OCI-M2 (cell line): Measurements from ENCODE around the gene SNTB2.

Experiments
- DNase-seq: peaks from one replicate; lab custom pipeline; 2025; ENCODE audit not compliant: unreplicated experiment; lab: John Stamatoyannopoulos, UW

The SNTB2 gene

DNA sequence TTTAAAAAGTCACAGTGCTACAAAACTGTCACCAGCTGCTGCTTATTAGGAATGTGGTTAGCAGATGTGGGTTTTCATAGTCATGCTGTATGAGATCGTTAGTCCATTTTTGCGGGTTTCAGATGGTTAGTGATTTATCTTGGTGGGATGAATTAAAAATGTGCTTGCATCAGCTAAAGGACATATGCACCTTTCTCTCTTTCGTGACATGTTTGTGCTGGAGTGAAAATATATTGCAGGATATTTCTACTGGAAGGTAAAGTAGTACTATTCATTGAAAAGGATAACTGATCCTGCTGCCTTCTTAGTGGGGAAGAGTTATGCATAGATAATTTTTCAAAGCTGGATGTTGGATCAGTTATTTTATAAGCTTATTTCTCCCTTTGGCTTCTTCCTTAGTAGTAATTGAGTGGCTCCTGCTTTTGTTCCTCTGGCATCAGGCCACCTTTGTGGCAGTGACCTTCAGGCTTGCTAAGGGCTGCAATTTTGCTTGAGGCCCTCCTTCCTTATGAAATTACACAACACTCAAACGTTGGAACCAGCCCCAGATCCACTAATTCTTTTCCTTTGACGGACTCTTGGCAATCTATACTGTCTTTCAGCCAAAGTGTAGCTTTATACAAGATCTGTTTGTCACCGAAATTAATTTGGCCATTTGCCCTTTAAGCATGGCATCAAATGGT lies 7.5 kb upstream of the SNTB2 start:
- no peak for DNase-seq

DNA sequence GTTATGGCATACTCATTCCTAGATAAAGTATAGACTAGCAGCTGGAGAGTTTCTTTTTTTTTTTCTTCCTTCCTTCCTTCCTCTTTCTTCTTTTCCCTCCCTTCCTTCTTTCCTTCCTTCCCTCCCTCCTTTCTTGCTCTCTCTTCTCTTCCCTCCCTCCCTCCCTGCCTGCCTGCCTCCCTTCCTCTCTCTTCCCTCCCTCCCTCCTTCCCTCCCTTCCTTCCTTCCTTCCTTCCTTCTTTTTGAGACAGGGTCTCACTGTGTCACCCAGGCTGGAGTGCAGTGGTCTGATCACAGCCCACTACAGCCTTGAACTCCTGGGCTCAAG lies 7.0 kb upstream of the SNTB2 start:
- DNase-seq, result no peak

DNA sequence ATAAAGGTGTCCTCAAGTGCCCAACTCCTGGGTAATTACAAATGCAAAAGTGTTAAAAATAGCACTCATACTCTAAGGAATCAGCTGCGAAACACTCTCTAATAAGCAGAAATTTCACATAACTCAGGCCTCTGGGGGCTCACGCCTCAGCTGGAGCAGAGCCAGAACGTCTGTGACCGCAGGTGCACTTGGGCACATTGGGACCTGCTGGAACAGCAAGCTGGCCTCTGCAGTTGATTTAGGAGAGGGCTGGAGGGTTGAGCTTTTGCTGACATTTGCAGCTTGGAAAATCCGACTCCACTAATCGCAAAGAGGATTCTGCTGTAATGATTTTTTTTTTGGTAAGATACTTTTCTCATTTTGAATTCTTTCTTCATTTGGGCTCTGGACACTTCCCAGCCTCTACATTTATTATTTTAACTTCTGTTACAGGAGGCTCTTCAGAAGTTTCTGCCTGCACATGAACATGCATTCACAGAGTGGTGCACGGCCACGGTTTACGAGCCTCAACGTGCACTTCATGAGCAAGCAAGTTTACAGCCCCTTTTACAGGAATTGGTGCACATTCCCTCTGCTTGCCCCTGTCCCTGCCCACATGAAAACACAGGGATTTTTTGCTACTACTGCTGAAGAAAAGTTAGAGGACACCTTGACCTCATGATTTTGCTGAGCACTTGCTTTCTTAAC lies 4.1 kb upstream of the SNTB2 start:
- DNase-seq, result no peak

DNA sequence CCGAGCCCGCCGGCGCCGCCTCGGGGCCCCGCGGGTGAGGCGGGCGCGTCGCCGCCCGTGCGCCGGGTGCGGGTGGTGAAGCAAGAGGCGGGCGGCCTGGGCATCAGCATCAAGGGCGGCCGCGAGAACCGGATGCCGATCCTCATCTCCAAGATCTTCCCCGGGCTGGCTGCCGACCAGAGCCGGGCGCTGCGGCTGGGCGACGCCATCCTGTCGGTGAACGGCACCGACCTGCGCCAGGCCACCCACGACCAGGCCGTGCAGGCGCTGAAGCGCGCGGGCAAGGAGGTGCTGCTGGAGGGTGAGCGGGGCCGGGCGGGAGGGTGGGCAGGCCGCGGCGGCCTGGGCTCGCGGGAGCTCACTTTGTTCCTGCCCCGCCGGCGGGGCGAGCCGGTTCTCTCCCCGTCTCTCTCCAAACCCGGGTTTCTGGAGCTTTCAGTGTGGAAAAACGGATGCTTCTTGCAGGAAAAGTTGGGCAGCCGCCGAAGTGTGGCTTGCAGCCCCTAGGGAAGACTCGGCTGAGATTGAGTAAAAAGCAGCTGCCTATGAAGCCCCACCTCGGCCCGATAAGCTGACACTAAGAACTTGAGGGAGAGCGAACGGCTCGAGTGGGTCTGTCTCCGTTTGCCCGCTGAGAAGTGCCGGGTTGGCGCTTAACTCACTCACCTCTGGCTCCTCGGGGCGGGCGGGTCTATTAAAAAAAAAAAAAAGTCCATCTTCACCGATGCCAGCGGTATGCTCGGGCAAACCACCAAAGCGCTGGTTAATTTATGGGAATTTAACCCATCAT lies 677 bp downstream of the SNTB2 start:
- no peak for DNase-seq

DNA sequence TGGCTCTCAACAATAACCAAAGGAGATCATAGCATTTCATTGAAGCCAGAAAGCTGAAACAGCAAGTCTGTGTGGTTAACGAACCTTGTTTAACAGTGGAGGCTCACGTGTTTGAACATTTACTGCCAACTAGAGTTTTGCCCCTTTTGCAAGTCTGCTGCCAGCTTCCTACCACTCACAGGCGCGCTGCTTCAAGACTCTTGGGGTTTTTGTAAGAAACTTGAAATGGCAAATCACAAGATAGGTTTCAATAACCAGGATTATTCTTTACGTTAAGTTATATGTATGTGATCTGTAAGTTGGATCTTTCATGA lies 1.2 kb downstream of the SNTB2 start:
- no peak for DNase-seq

DNA sequence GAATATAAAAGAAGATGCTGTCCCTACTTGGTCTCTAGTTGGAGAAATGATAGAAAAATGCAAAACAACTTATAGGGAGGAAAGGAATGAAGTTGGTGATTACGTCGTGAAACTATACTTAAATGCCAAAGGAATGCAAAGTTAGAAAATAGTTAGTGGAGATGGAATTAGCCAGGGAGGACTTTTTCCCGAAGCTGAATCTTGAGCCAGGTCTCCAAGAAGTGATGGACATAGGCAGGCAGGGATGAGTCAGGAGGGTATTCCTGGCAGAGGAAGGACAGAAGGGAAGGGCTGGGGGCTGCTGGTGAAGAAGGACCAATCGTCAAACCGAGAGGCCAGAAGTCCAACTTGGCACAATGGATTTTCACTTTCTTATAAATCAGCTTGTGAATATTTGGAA lies 1.8 kb downstream of the SNTB2 start:
- DNase-seq, result no peak

DNA sequence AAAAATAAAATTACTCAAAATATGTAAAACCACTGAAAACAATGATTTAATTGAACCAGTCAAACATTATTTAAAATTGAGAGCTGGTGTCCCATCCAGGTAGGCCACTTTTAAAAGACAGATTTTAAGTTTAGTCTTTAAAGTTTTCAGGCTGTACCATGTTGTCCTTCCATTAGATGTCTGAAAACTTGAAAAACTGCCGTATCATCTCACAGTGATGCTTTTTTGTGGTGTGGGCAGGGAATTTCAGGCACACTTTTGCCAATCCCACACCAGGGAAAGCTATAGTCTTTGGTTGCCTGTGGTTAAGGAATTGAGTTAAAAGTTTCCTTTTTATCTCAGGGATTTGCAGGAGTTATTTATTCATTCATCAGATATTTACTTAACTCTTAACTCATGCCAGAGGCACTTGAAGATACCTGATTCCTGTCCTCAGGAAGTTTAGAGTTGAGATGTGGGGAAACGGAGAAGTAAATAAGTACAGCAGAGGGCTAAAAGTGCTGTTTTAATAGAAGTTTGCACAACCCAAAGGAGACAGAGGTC lies 3.2 kb downstream of the SNTB2 start:
- no peak for DNase-seq

DNA sequence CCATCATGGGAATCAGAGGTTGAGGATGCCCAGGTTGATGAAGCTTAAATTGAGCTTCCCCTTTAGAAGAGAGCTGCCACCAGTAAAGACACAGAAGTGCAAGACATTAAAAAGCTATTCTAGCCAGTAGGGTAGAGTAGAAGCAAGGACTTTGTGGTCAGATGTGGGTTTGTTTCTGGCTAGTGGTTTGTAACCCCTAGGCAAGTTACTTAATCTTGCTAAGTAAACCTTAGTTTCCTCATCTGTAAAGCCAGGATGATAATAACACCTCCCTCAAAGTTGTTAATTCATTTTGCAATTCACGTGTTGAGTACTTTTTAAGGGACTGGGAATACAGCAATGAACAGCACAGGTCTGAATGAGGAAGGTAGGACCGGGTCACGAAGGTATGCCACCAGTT lies 3.6 kb downstream of the SNTB2 start:
- no peak for DNase-seq

DNA sequence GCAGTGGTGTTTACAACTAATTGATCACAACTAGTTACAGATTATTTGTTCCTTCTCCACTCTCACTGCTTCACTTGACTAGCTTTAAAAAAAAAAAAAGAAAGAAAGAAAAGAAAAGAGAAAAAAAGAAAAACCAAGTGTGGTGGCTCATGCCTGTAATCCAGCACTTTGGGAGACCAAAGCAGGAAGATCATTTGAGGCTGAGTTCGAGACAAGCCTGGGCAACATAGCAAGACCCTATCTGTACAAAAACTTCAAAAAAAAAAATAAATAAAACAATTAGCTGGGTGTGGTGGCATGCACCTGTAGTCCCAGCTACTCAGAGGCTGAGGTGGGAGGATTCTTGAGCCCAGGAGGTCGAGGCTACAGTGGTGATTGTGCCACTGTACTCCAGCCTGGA lies 4.2 kb downstream of the SNTB2 start:
- DNase-seq, result no peak

DNA sequence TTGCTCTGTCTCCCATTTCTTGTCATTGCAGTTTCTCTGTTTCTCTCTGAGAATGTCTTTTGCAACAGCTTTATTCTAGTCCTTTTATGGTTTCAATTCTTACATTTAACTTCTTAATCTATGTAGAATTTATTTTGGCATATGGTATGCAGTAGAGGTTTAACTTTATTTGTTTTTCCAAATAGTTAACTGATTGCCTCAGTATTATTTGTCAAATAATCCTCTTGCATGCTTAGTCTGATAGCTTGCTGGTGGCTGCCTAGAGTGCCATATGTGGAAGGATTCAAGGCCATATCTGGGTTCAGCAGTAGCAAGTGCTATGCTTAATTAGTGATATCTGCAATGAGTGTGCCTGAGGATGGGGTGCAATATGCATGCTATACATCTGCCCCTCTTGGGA lies 6.9 kb downstream of the SNTB2 start:
- DNase-seq, result no peak

DNA sequence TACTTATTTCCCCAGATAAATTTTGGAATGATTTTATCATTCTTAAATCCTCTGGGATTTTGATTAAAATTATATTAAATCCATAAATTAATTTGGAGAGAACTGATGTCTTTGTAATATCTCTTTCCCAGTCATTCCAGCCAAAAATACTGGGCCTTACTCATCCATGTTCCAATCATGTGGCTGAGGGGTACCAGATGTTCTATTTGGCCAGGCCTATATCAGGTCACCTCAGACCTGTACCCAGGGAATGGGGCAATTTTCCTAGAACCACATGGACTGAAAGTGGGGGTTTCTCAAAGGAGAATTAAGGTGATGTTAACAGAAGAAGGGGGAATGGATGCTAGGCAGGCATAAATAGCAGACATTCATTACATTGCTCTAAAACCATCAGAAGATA lies 7.5 kb downstream of the SNTB2 start:
- no peak for DNase-seq

DNA sequence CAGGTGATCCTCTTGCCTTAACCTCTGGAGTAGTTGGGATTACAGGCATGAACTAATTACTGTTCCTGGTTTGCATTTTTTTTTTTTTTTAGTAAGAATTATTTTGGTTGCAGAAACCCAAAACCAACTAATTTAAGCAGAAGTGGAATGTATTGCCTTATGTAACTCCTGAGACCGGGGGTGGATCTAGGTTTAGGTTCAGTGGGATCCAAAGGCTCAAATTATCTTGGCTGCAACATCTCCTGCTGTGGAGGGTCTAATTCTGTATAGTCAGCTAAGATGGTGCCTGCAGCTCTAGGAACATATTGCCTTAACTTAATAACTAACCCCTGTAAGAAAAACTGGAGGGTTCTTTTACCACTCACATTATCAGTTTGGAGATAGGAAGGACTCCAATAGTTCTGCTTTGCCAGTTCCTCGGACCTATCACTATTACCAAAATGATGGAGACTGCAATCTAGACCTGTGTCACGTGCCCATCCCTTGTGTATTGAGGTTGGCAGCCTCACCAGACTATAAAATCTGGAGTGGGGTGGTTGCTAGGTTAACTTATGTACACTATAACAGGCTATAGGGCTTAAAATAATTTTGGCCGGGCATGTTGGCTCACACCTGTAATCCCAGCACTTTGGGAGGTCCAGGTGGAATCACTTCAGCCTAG lies 8.5 kb downstream of the SNTB2 start:
- DNase-seq, result no peak

DNA sequence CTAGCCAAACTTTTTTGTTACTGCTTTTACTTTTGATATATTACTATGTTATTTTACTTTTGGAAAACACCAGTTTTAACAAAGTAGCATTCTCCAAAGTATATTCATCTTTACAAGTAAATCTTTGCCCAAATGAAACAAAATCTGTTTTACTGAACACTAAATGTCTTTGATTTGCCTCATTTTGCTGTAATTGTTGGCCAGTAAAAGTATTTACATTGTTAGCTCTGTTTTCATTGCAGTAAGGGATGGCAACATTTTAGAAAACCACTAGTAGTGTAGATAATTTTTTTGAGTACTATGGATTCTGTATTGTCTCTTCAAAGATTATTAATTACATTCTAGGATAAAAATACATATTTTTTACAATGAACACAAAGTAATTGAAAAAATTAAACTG lies 10.6 kb downstream of the SNTB2 start:
- DNase-seq, result no peak

DNA sequence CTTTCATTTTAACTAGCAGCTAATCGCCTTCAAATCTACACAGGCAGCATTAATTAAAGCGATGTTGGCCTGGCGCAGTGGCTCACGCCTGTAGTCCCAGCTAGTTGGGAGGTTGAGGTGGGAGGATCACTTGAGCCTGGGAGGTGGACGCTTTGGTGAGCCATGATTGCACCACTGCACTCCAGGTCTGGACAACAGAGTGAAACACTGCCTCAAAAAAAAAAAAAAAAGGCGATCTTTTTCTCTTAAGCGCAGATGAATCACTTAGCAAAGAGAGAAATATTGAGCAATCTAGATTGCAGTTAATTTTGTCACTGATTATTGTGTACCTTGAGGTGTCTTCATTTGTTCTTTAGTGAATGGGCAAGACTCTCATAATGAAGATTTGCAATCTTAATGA lies 12.4 kb downstream of the SNTB2 start:
- no peak for DNase-seq

DNA sequence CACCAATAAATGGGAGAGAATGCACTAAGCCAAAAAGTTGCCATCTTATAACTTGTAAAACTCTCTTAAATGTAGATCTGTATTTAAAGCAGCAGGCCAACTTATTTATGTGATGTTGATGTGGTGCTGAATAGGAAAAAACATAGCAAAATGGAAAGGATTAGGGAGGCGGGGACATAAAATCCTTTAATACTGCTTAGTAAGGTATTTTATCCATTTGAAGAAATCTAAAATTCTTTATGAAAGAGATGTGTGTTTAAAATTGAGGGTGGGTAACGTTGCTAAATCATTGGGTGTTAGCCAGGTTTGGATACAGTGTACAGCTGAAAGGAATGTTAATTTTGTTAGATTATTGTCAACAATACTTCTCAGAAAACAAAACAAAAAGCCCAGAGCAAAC lies 14.3 kb downstream of the SNTB2 start:
- DNase-seq, result no peak

DNA sequence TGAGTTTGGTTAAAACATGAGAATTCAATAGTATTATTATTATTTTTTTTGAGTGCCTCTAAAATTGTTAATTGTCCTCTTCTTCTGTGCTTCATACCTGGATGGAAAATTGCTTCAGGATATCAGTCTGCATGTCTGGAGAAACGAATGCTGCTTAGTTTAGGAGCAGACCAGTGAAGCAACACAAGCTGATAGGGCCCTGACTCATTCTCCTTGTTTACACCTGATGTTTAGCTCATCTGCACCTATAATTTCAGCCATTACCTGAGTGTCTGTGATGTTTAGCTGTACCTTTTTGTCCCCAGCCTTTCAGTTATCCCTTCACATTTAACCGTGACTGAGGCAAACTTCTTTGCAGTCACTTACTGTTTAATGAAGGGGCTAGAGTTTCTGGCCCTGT lies 14.8 kb downstream of the SNTB2 start:
- no peak for DNase-seq

DNA sequence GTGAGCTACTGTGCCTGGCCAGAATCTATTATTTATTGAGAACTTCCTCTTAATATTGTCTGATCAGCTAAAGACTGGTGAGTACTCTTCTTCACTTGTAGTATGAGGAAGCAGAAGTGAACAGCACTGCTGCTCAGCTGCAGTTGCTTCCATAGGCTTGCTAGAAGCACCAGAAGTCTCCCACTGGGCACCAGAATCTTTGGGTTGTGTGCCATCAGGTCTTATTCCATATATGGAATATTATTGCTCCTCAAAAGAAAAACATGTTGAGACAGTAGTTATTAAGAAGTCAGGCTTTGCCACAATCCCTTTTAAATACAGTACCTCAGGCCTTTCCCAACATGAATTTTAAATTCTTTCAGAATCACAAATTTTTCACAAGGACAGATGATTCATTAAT lies 17.2 kb downstream of the SNTB2 start:
- no peak for DNase-seq

DNA sequence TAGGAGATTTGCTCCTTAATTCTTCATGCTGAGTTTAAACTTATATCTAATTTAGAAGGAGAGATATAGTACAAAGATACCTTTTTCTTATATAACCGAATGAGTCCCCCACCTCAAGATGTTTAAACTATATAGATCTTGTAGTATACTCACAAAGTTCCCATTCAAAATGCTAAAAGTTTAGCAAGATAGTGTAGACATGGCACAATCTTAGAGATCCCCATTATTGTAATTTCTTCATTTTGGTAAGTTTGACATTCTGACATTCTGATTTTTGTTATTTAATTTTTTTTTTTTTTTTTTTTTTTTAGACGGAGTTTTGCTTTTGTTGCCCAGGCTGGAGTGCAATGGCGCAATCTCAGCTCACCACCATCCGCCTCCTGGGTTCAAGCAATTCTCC lies 22.8 kb downstream of the SNTB2 start:
- DNase-seq, result no peak

DNA sequence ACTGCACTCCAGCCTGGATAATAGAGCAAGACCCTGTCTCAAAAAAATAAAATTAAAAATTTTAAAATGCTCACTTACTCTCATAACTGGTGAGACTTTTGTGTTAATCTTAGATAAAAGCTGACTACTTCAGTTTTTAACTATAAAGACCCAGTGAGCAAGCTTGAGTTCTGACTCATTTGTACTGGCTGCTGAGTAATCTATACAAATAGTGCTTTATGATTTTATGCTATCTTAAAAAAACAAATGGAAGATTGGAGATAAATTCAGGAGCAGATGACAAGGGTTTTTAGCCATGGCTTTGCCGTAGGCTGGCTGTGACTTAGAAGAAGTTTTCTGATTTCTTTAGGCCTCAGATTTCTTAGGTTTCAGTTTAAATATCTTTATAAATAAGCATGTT lies 30.5 kb downstream of the SNTB2 start:
- no peak for DNase-seq

DNA sequence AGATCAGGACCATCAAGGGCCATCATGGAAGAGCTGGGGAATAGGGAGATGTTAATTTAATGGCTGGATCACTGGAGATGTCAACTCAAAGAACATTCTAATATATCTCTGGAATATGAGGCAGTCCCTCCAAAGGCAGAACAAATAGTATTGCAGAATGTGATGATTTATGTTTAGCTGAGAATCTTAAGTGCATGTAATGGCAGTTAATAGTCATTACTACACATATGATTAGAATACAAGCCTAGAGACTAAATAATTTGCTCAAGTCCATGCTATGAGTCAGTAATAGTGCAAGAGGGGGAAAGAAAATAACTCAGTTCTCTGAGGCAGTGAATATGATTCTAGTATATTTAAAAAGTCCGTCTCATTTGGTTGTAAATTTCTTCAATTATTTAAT lies 32.3 kb downstream of the SNTB2 start:
- no peak for DNase-seq

DNA sequence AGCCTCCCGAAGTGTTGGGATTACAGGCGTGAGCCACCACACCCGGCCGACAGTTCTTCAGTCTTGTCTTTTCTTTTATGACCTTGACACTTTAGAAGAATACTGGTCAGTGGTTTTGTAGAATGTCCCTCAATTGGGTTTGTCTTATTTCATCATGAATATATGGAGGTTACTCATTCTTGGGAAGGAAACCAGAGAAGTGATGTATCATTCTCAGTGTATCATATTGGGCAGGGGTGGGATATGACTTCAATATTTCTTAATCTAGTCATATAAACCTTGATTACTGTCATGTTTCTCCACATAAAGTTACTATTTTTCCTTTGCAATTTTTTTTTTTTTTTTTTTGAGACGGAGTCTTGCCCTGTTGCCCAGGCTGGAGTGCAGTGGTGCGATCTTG lies 36.9 kb downstream of the SNTB2 start:
- DNase-seq, result no peak

DNA sequence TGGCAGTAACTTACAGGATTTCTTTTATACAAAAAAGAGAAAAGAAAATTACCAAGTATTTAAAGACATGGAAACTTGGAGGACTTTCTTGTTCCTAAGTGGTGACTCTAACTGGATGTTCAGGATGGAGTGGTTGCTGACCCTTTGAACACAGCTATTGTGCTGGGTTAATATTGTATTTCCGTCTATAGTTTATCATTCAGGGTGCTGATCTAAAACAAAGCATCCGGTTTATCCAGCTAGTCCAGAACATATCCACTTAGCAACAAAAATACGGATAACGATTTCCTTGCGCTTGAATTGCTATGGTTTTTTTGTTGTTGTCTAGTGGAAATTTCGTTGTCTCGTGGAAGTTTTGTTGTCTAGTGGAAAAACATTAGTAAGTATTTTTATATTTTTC lies 38.2 kb downstream of the SNTB2 start:
- no peak for DNase-seq
